Panc1 (cell line): Measurements from ENCODE around the gene CXCR6. TPM values are rescaled to one million over a fixed set of nuclear protein-coding genes. Genes with fewer than 3 reads are reported as not detected.

ENCODE experiments used
- ATAC-seq: fragments of 200-7000 bp; cut with Tn5 transposase; 2 replicates; pipeline ENCODE4 v1.9.1; 2020; ENCODE audit warnings: mild to moderate bottlenecking, moderate library complexity
- BruUV-seq: library from RNA; stranded (reverse); fragments of 400-500 nt; replicated peaks from 2 replicates; lab custom pipeline; 2021; lab: Mats Ljungman, UMichigan
- CTCF ChIA-PET: fragments of 300-600 bp; sonication (Branson Sonifier 250); formaldehyde crosslinking; loops from one replicate; lab custom pipeline; 2022; ENCODE audit warnings: antibody characterized with exemption; lab: Charles Lee
- POLR2A ChIA-PET: fragments of 300-600 bp; sonication (Branson Sonifier 250); formaldehyde crosslinking; loops from one replicate; lab custom pipeline; 2022; ENCODE audit warnings: antibody characterized with exemption; lab: Charles Lee
- DNase-seq: peaks from one replicate; pipeline ENCODE4 v3.0.0-alpha.2; 2010; ENCODE audit warnings: low read depth, low spot score
- H3K27ac ChIP-seq: 2 replicates; pipeline ENCODE4 v1.5.1; 2011; ENCODE audit warnings: mild to moderate bottlenecking, low read length, inconsistent platforms
- H3K27me3 ChIP-seq: fragments of 200-500 bp; sonication (Bioruptor generic); 2 replicates; pipeline ENCODE4 v1.6.0; 2014; ENCODE audit warnings: low read length, inconsistent platforms; ENCODE audit not compliant: control insufficient read depth, insufficient read depth
- H3K36me3 ChIP-seq: fragments of 200-500 bp; sonication (Bioruptor generic); 2 replicates; pipeline ENCODE4 v1.5.1; 2014; ENCODE audit warnings: inconsistent platforms, mild to moderate bottlenecking, low read length, moderate library complexity; ENCODE audit not compliant: control insufficient read depth, insufficient read depth
- H3K4me1 ChIP-seq: 2 replicates; pipeline ENCODE4 v1.5.1; 2011; ENCODE audit warnings: inconsistent platforms, mild to moderate bottlenecking, low read length, moderate library complexity; ENCODE audit not compliant: control insufficient read depth, insufficient read depth
- H3K4me3 ChIP-seq, 2 experiments: 2 replicates each; pipeline ENCODE4 v1.5.1; 2011 to 2012; ENCODE audit warnings: low read depth in 2 of 2, low read length in 2 of 2, mild to moderate bottlenecking in 2 of 2, inconsistent platforms in 1 of 2, moderate library complexity in 1 of 2
- H3K9me3 ChIP-seq: fragments of 200-500 bp; sonication (Bioruptor generic); 2 replicates; pipeline ENCODE4 v1.5.1; 2014; ENCODE audit warnings: low read depth, mild to moderate bottlenecking, inconsistent platforms, low read length, moderate library complexity; ENCODE audit not compliant: control insufficient read depth, insufficient read depth
- CTCF ChIP-seq: fragments of 450-650 bp; IDR thresholded peaks from 2 replicates; pipeline ENCODE4 v1.5.1; 2017; ENCODE audit warnings: mild to moderate bottlenecking
- POLR2AphosphoS5 ChIP-seq: IDR thresholded peaks from 2 replicates; pipeline ENCODE4 v1.6.1; 2012; ENCODE audit warnings: mild to moderate bottlenecking, low read depth, low read length, moderate library complexity
- REST ChIP-seq, 2 experiments: IDR thresholded peaks; 2 replicates each; pipeline ENCODE4 v1.6.1; 2011 to 2012; ENCODE audit warnings: low read depth in 2 of 2, control low read depth in 1 of 2, low read length in 1 of 2, mild to moderate bottlenecking in 1 of 2, moderate library complexity in 1 of 2; ENCODE audit not compliant: insufficient read depth in 1 of 2
- SIN3A ChIP-seq: IDR thresholded peaks from 2 replicates; pipeline ENCODE4 v1.6.1; 2012; ENCODE audit warnings: low read depth, mild to moderate bottlenecking, low read length, moderate library complexity, borderline replicate concordance; ENCODE audit not compliant: insufficient read depth
- TCF7L2 ChIP-seq: IDR thresholded peaks from 2 replicates; pipeline ENCODE4 v1.6.1; 2011; ENCODE audit warnings: mild to moderate bottlenecking, low read depth, low read length, inconsistent platforms
- in situ Hi-C: cut with HindIII; loops from 2 replicates; pipeline ENCODE4 v1.10.0; 2016; ENCODE audit warnings: low sequenced_read_pairs, low pct_unique_long_range_greater_than_20kb
- intact Hi-C: fragments of 100-400 bp; cut with micrococcal nuclease; formaldehyde crosslinking; loops from one replicate; pipeline ENCODE4 v1.10.0; 2022; ENCODE audit not compliant: unreplicated experiment
- total RNA-seq: library from RNA; stranded (reverse); gene quantifications from one replicate; pipeline ENCODE4 v1.2.1, GENCODE V29; 2021; ENCODE audit not compliant: unreplicated experiment

The CXCR6 gene
- total RNA-seq, 1 experiment from 2014 or later = not detected

GRCh38 chr3:45988804-45989203 lies 45.5 kb downstream of the CXCR6 start:
- Histone ChIP-seq H3K4me3 (no peak overlapping the region), H3K27ac (no peak overlapping the region), H3K9me3 (no peaks in the 10 kb centered on the region), H3K4me1 (peaks cover 4% of the 10 kb centered on the region; the same call in 1 of the 2 replicates), H3K27me3 (no peaks in the 10 kb centered on the region), H3K36me3 (no peaks in the 10 kb centered on the region)
- BruUV-seq = no TSS peak
- no peak for DNase-seq
- no peak for ATAC-seq
- TF ChIP-seq POLR2AphosphoS5 = no peak
- TF ChIP-seq TCF7L2 = no peak
- TF ChIP-seq REST (IDR thresholded peaks at IDR 0.05; ENCODE audit: insufficient read depth in 1 of 2, low read depth in 2 of 2, low read length in 1 of 2) = no peak
- TF ChIP-seq SIN3A = no peak
- no peak for TF ChIP-seq CTCF
- ChIA-PET CTCF (no interaction called here), POLR2A (no interaction called here)
- in situ Hi-C loops (no loop called here), intact Hi-C loops (no loop called here)

GRCh38 chr3:45990181-45990580 lies 46.9 kb downstream of the CXCR6 start:
- Histone ChIP-seq H3K27ac (no peak overlapping the region), H3K4me3 (no peak overlapping the region), H3K9me3 (no peaks in the 10 kb centered on the region), H3K4me1 (peaks cover 4% of the 10 kb centered on the region; the same call in 1 of the 2 replicates), H3K36me3 (peaks cover 1% of the 10 kb centered on the region; the same call in 1 of the 2 replicates), H3K27me3 (no peaks in the 10 kb centered on the region)
- BruUV-seq = no TSS peak
- DNase-seq = no peak
- in situ Hi-C loops (no loop called here), intact Hi-C loops (no loop called here)
- no peak for TF ChIP-seq TCF7L2
- no peak for TF ChIP-seq SIN3A
- TF ChIP-seq CTCF = no peak
- no peak for TF ChIP-seq POLR2AphosphoS5
- TF ChIP-seq REST (IDR thresholded peaks at IDR 0.05; ENCODE audit: insufficient read depth in 1 of 2, low read depth in 2 of 2, low read length in 1 of 2) = no peak
- ChIA-PET CTCF (no interaction called here), POLR2A (no interaction called here)
- ATAC-seq = no peak
